Measurements from ENCODE around the gene IFT27. TPM values are rescaled to one million over a fixed set of nuclear protein-coding genes. Genes with fewer than 3 reads are reported as not detected.

IFT27 gene
- polyA plus RNA-seq, 3 donors, result 11.1 to 15.9 (median 15.6) TPM

GRCh38 chr22:36798674-36799066 lies 22.8 kb upstream of the IFT27 start:
- 74 to 84% (median 83%) methylated on average over 11 of the region's 11 CpGs for WGBS, 3 donors
- no peak overlapping the region for H3K27ac ChIP-seq (ENCODE audit: low read depth, low read length)

- 72 to 77% (median 76%) methylated on average over 12 of the region's 12 CpGs for WGBS, 3 donors
Observed at GRCh38 chr22:36797911-36798673, 22.2 kb upstream of the IFT27 start.

GRCh38 chr22:36797374-36797773 lies 21.5 kb upstream of the IFT27 start:
- no peak overlapping the region for H3K27ac ChIP-seq (ENCODE audit: low read depth, low read length)
- WGBS, 3 donors, result 65 to 74% (median 70%) methylated on average over 9 of the region's 9 CpGs

More at GRCh38 chr22:36797911-36798673, 22.2 kb upstream of the IFT27 start:
- H3K27ac ChIP-seq (ENCODE audit: low read depth, low read length), result no peak overlapping the region

- no peak overlapping the region for H3K27ac ChIP-seq (ENCODE audit: low read depth, low read length)
- WGBS, 3 donors, result 58 to 67% (median 59%) methylated on average over 7 of the region's 7 CpGs
Observed at GRCh38 chr22:36796552-36797175, 20.7 kb upstream of the IFT27 start.

GRCh38 chr22:36795633-36796032 lies 19.7 kb upstream of the IFT27 start:
- 84 to 86% (median 84%) methylated on average over 7 of the region's 7 CpGs for WGBS, 3 donors
- no peak overlapping the region for H3K27ac ChIP-seq (ENCODE audit: low read depth, low read length)

- H3K27ac ChIP-seq (ENCODE audit: low read depth, low read length), result no peak overlapping the region
- 32 to 53% (median 46%) methylated on average over 7 of the region's 7 CpGs for WGBS, 3 donors
Observed at GRCh38 chr22:36790648-36791047, 14.7 kb upstream of the IFT27 start.

- WGBS, 3 donors, result 55 to 75% (median 62%) methylated on average over 17 of the region's 17 CpGs
- no peak overlapping the region for H3K27ac ChIP-seq (ENCODE audit: low read depth, low read length)
Observed at GRCh38 chr22:36787204-36787988, 11.5 kb upstream of the IFT27 start.

- WGBS, 3 donors, result 70 to 91% (median 77%) methylated on average over 2 of the region's 2 CpGs
- H3K27ac ChIP-seq (ENCODE audit: low read depth, low read length), result no peak overlapping the region
Observed at GRCh38 chr22:36783743-36784142, 7.8 kb upstream of the IFT27 start.

- H3K27ac ChIP-seq (ENCODE audit: low read depth, low read length), result no peak overlapping the region
- WGBS, 3 donors, result 22 to 23% (median 22%) methylated on average over 33 of the region's 33 CpGs
Observed at GRCh38 chr22:36781656-36782627, 6.0 kb upstream of the IFT27 start.

- H3K27ac ChIP-seq (ENCODE audit: low read depth, low read length), result no peak overlapping the region
Observed at GRCh38 chr22:36778020-36778419, 2.1 kb upstream of the IFT27 start.

GRCh38 chr22:36776722-36777121 lies 803 bp upstream of the IFT27 start:
- no peak overlapping the region for H3K27ac ChIP-seq (ENCODE audit: low read depth, low read length)
- 57 to 73% (median 57%) methylated on average over 12 of the region's 12 CpGs for WGBS, 3 donors

GRCh38 chr22:36775586-36775963 lies 344 bp downstream of the IFT27 start:
- no peak overlapping the region for H3K27ac ChIP-seq (ENCODE audit: low read depth, low read length)
- 0 to 1% (median 1%) methylated on average over 20 to 23 of the region's 23 CpGs for WGBS, 3 donors

GRCh38 chr22:36773935-36774334 lies 2.0 kb downstream of the IFT27 start:
- 66 to 74% (median 73%) methylated on average over 3 of the region's 3 CpGs for WGBS, 3 donors
- H3K27ac ChIP-seq (ENCODE audit: low read depth, low read length), result no peak overlapping the region

GRCh38 chr22:36772451-36772850 lies 3.5 kb downstream of the IFT27 start:
- H3K27ac ChIP-seq (ENCODE audit: low read depth, low read length), result no peak overlapping the region
- 89 to 94% (median 92%) methylated on average over 8 of the region's 8 CpGs for WGBS, 3 donors

- H3K27ac ChIP-seq (ENCODE audit: low read depth, low read length), result no peak overlapping the region
- 93 to 95% (median 95%) methylated on average over 13 of the region's 13 CpGs for WGBS, 3 donors
Observed at GRCh38 chr22:36771356-36772063, 4.4 kb downstream of the IFT27 start.

GRCh38 chr22:36770513-36771231 lies 5.2 kb downstream of the IFT27 start:
- WGBS, 3 donors, result 41 to 70% (median 46%) methylated on average over 11 of the region's 11 CpGs
- no peak overlapping the region for H3K27ac ChIP-seq (ENCODE audit: low read depth, low read length)

All from adipose tissue (tissue), 3 donors.